Measurements from ENCODE around the gene DISP3.

The DISP3 gene

DNA sequence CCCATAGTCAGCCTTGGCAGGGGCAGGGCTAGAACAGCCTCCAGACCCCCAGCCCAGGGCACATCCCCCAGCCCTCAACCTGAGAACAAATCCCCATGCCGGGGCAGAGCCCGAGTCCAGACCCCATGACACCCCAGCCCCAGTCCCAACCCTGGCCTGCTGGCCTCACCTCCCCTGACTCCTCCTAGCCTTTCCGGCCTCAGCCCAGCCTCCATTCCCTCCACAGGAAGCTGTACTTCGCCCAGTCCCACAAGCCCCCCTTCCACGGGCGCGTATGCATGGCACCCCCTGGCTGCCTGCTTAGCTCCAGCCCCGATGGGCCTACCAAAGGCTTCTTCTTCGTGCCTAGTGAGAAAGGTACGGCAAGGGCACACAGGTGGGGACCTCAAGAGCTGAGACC, 50.4 kb downstream of the DISP3 start:
- no peak for DNase-seq (ENCODE audit: low read depth)

DNA sequence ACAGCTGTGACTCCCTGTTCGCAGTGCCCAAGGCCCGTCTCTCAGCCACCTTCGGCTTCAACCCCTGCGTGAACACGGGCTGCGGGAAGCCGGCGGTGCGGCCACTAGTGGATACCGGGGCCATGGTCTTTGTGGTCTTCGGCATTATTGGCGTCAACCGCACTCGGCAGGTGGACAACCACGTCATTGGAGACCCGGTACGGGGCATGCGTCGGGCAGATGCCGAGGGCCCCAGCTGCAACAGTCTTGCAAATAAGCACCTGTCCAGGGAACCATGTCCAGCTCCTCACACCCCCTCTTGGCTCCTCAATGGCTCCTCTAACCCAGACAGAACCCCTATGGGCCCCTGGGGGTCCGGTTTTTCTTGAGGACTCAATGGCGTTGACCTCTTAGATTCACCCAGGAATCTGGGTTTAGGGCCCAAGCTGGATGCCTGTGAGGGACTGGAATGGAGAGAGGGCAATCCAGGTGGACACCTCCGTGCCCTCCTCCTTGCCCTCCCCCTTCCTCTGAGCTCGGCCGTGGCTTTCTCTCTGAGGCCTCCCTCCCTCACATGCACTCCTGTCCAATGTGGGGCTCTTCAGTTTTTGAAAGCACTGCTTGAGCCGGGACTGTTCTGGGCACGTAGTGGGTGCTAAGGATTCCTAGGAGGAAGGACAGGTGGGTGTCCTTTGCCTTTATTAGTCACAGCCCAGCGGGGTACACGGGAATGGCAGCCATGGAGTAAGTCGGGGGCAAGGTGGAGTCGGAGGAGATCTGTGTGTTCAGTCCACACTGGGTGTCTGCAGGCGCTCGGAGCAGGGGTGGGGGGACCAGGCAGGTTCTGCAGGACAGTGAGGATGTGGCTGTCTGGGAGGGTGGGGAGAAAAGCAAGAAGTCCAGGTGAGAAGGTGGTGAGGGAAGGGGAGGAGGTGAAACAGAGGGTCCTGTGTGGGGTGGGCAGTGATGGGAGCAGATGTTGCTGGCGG, 51.1 kb downstream of the DISP3 start:
- DNase-seq (ENCODE audit: low read depth): no peak

DNA sequence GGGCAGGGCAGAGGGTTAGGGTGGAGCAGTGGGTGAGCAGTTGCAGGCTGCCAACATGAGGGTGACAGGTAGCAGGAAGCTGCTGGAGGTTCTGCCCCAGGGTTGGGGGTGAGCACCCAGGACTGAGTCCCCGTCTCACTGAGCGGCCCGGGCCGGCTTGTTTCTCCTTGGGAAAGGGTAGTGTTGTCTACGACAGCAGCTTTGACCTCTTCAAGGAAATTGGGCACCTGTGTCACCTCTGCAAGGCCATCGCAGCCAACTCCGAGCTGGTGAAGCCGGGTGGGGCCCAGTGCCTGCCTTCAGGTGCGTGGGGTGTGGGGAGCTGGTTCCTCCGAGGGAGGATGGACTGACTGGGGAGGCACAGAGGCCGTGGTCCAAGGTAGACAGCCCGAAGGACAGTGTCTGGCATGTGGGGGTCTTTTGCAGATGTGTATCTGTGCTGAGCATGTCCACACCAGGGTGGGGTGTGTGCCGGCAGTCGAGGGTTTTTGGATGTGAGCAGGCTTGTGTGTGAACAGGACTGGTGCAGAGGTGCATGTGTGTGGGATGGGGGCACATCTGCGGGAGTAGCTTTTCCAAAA, 51.9 kb downstream of the DISP3 start:
- DNase-seq (ENCODE audit: low read depth): no peak

- DNase-seq (ENCODE audit: low read depth): no peak
These were observed 52.4 kb downstream of the DISP3 start for GRCh38 chr1:11531314-11531870.

DNA sequence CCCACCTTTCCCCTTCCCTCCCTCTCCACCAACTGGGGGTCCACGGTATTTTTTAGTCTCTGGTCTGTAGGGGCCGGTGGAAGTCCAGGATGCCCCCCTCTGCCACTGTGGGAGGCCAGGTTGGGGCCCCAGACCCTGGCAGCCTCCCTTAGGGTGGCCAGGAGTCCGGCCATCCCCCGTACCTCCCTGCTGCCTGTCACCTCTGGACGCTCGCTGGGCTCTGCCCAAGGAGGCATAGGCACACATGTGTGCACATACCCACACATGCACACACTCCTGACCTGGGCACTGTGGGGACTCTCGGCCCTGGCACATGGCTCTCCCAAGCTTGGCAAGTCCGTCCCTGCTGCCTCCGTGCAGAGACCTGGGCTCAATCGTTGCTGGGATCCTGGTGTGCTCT, 53.0 kb downstream of the DISP3 start:
- DNase-seq (ENCODE audit: low read depth): no peak

DNA sequence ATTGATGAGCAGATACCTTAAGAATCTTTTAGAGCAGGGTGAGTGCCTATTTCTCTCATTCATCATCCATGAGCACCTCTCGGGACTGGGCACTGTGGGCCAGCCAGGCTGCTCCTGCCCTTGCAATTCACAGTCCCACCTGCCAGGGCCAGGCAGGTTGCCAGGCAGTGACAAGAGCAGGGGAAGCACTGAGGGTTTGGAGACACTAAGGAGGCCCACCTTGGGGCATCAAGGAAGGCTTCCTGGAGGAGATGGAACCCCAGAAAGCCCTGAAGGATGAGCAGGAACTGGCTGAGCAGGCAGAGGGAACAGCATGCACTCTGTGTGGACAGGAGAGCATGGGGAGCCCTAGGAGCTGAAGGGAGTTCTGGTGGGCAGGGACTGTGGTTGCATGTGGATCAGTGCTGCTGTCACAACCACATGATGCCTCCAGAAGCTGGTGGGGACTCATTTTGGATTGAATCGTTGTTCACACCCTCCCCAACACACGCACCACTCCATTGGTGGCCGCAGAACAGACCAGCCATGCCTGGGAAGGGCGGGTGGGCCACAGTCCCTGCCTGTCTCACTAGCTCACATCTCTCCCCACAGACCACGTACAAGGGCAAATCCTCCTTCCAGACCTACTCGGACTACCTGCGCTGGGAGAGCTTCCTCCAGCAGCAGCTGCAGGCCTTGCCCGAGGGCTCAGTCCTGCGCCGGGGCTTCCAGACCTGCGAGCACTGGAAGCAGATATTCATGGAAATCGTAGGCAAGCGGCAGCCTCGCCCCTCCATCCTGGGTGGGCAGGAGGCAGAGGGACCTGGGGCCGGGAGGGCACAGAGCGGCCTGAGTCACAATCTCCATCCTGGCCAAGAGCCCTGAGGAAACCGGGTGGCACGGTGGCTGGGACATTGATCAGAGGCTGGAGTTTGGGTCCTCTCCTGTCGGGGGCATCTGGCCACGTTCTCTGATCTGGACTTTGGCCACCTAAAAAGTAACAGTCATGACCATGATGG, 55.1 kb downstream of the DISP3 start:
- no peak for DNase-seq (ENCODE audit: low read depth)

DNA sequence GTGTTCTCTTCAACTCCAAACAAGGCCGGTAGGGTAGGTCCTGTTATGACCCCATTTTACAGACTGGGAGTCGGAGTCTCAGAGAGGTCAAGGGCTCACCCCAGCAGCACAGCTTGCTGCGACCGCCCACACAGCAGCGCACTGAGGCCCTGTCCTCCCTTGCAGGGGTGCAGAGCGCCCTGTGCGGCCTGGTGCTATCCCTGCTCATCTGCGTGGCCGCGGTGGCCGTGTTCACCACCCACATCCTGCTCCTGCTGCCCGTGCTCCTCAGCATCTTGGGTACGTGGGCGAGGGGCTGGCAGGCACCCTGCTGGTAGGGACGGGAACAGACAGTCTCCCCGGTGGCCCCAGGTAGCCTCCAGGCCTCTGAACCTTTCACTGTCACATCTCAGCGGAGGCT, 55.9 kb downstream of the DISP3 start:
- DNase-seq (ENCODE audit: low read depth): no peak

- no peak for DNase-seq (ENCODE audit: low read depth)
These were observed 56.4 kb downstream of the DISP3 start for GRCh38 chr1:11535316-11535715.

GRCh38 chr1:11535761-11536572, 57.0 kb downstream of the DISP3 start:
- DNase-seq (ENCODE audit: low read depth): no peak

DNA sequence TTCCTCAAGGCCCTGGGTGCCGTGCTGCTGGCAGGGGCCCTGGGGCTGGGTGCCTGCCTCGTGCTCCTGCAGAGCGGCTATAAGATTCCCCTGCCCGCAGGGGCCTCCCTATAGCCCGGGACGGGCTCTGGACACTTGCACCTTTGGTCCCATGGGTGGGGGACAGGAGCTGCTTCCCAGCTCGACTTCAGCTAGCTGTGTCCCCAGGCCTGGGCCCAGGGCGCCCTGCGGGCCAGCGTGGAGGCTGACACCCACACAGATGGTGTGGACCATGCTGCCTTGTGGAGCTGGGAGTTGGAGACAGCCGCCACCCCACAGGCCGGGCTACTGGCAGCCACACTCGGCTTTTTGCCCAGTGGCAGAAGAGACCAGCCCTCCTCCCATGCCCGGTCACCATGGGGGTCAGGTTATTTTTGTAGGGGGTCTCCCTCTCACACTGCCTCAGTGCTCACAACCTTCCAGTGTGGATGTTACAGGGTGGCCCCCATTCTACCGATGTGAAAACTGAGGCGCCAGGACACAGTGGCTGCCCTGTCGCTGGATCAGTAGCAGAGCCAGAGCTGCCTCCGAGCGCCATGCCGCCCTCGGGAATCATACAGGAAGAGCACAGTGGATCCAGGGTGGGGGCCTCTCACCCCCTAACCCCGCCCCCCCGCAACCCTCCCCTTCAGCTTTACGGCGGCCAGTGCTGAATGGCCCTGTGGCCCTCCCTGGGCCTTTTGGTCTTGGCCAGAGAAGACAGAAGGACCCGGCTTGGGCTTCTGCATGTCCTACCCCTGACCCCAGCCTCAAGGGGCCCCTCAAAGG, 57.8 kb downstream of the DISP3 start:
- no peak for DNase-seq (ENCODE audit: low read depth)

DNA sequence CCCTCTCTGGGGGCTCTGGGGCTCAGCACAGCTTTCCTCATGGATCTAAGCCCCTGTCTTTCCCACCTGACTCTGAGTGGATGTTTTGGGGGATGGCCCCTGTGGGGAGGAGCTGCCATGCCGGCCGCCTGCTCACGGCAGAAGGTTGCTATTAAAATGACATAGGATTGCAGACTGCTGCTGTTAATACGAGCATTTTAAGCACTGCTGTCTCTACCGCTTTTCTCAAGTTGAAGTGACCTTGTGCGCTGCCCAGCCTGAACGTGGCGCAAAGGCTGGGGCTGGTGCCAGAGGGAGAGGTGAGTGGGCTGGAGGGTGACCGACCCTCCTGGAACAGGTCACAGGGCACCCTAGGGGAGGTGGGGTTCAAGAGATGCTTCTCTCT, 58.4 kb downstream of the DISP3 start:
- no peak for DNase-seq (ENCODE audit: low read depth)

GRCh38 chr1:11537854-11538591, 59.1 kb downstream of the DISP3 start:
- no peak for DNase-seq (ENCODE audit: low read depth)

DNA sequence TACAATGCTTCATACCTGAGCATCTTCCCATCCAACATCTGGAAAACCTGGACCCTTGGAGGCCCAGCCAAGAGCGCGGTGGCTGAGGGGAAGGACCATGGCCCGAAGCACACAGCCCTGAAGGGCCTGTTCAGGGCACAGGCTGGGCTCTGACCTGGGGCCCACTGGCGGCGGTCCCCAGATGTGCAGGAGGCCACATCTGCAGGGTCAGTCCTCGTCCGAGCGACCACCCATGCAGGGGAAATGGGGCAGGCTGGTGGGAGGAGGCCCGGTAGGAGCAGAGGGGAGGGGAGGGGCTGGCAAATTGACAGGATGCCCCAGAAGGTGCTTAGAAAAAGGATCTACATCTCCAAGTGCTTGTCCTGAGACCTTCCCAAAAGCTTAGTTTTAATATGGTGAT, 59.9 kb downstream of the DISP3 start:
- no peak for DNase-seq (ENCODE audit: low read depth)

DNA sequence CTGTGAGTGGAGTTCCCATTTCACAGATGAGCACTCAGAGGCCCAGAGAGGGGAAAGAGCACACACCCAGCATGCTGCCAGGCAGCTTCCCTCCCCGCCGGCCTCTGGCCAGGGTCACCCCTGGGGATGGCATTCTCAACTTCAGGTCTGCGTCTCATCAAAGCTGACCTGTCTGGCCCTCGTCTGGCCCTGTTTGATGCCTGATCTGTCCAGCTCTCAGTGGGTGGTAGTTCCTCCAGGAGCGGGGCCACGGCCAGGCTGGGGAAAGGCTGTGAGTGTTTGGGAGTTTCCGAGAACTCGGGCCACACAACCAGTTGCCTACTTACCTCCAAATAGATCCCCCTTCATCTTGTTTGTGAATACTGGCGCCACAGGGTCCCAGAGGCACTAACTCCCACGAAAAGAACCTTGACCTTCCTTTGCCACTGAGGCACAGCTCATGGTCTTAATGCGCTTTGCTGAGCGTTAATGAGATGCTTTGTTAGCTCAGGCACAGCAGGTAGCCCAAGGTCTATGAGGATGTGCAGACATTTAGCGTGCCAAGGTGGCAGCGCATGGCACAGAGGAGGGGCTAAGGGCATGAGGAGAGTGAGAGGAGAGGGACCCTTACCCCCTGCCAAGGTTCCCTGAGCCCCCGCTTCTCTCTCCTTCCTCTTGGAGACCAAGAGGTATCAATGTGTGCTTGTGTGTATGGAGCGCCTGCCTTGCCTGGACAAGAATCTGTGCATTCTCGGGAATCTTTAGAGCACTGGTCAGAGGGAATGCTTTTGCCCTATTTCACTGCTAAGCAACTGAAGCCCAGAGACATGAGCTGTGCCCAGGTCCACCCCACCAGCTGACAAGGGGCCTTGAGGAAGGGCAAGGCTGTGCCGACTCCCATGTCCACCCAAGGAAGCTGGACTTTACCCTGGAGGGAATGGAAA, 61.2 kb downstream of the DISP3 start:
- no peak for DNase-seq (ENCODE audit: low read depth)

GRCh38 chr1:11540773-11541160, 61.8 kb downstream of the DISP3 start:
- no peak for DNase-seq (ENCODE audit: low read depth)

DNA sequence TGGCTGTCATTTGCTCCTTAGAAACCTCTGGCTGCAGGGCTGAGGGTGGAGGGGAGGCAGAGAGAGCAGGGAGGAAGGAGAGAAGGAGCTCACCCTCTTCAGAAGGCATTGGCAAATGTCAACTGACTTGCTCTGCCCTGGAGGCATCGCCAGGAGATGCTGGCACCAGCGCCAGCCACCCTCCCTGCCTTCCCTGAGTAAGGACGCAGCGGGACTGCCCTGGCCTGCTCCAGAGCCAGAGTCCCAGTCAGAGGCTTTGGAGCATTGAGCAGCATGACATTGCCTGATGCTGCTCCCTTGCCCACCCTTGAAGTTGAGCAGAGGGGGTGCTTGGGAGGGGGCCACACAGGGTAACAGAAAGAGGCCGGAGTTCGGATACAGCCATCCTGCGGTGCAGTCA, 62.3 kb downstream of the DISP3 start:
- DNase-seq (ENCODE audit: low read depth): no peak

DNA sequence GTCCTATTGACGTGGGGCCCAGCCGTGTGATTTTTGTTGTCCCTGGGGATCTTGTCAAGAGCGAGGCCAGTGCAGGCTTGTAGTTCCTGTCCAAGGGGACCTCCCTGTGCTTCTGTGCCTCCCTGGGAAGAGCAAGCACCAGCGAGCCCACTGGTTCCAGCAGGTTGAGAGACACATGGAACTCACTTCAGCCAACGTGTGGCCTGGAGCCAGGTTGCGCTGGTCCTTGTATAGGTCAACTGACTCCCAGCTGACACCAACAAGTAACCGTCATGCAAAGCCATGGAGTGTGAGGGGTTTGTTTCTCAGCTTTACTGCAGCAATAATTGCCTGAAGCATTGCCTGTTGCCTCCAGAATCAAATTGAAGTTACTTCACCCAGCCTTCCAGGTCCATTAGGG, 63.0 kb downstream of the DISP3 start:
- DNase-seq (ENCODE audit: low read depth): no peak

GRCh38 chr1:11543392-11543791, 64.4 kb downstream of the DISP3 start:
- DNase-seq (ENCODE audit: low read depth): no peak

DNA sequence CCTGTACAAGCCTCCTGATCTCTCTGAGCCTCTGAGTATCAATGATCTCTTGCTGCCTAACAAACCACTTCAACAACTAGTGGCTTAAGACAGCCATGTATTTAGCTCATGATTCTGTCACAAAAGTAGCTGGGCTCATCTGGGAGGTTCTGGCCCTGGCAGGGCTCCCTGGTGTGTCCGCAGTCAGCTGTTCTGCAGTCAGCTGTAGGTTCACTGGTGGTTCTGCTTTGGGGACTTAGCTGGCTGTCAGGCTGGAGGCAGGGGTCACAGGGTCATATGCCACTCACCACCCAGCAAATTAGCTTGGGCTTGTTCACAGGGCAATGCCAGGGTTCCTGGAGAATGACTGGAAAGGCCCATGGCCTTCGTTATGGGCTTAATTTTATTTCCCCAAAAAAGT, 64.8 kb downstream of the DISP3 start:
- DNase-seq (ENCODE audit: low read depth): no peak
